NB4 (cell line): ENCODE data around the gene ECE1.
"Not testable (repeated sequence)": the region's sequence is repeated elsewhere in the genome, so short reads cannot be mapped to it uniquely, and the experiment has no call there.

Experiments
- DNase-seq: peaks from one replicate; pipeline ENCODE4 v3.0.0; 2010; ENCODE audit warnings: low read depth
- H3K4me3 ChIP-seq: one replicate; pipeline ENCODE4 v1.5.1; 2011; ENCODE audit warnings: mild to moderate bottlenecking, low read depth, low read length, moderate library complexity
- CTCF ChIP-seq: IDR thresholded peaks from one replicate; pipeline ENCODE4 v1.5.1; 2012; ENCODE audit warnings: low read depth, low read length
- MAX ChIP-seq: IDR thresholded peaks from 2 replicates; pipeline ENCODE4 v1.6.1; 2011; ENCODE audit warnings: low read depth, low read length
- MYC ChIP-seq: IDR thresholded peaks from 2 replicates; pipeline ENCODE4 v1.6.1; 2011; ENCODE audit warnings: low read depth, low read length
- POLR2A ChIP-seq: IDR thresholded peaks from 2 replicates; pipeline ENCODE4 v1.6.1; 2011; ENCODE audit warnings: mild to moderate bottlenecking; ENCODE audit not compliant: insufficient read length; ENCODE audit errors: extremely low read depth

The ECE1 gene

DNA sequence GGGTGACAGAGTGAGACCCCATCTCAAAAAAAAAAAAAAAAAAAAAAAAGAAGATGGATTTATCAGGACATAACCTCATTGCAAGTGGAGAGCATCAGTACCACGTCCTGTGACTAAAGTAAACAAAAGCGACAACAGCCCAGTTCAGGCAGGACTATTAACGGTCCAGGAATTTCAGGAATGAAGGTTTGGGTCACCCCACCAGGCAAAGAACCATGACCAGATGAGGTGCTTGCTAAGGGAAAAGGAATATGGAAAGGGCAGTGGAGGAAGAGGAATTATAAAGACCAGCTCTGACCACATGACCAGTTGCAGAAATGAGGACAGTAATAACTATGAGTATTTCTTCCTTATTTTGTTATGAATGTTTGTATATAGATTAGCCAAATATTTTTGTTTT lies 78.1 kb downstream of the ECE1 start:
- H3K4me3 ChIP-seq, result no peak overlapping the region
- TF ChIP-seq CTCF, result no peak
- no peak for TF ChIP-seq MAX
- no peak for TF ChIP-seq MYC
- no peak for TF ChIP-seq POLR2A
- no peak for DNase-seq

DNA sequence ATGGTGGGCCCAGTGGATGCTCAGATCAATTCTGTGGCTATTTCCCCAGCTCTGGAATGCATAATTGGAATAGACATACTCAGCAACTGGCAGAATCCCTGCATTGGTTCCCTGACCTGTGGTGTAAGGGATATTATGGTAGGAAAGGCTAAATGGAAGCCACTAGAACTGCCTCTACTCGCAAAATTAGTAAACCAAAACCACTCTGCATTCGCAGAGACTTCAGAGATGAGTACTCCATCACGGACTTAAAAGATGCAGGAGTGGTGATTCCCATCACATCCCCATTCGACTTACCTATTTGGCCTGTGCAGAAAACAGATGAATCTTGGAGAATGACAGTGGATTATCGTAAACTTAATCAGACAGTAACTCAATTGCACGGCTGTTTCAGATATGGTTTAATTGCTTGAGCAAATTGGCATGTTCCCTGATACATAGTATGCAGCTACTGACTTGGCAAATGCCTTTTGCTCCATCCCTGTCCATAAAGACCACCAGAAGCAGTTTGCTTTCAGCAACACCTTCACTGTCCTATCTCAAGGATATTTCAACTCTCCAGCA lies 82.0 kb downstream of the ECE1 start:
- DNase-seq, H3K4me3 ChIP-seq: not testable (repeated sequence)

DNA sequence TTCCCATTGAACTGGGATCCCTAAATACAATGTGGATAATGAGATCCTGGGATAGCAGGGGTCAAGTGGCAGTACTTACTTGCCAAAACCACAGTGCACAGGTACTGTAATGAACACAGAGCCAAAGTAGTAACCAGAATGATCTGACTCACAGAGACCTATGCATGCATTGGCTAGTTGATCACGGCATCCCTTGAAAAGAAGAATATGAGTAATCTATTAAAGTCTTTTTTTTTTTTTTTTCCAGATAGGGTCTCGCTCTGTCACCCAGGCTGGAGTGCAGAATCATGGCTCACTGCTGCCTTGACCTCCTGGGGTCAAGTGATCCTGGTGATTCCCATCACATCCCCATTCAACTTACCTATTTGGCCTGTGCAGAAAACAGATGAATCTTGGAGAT lies 84.1 kb downstream of the ECE1 start:
- H3K4me3 ChIP-seq, result no peak overlapping the region
- no peak for DNase-seq
- TF ChIP-seq MYC (no peak), MAX (no peak), CTCF (no peak), POLR2A (no peak)

GRCh38 chr1:21205416-21205815 lies 84.8 kb downstream of the ECE1 start:
- TF ChIP-seq MAX, result no peak
- TF ChIP-seq CTCF, result no peak
- TF ChIP-seq POLR2A, result no peak
- TF ChIP-seq MYC, result no peak
- DNase-seq, result no peak
- H3K4me3 ChIP-seq, result no peak overlapping the region

GRCh38 chr1:21201650-21202049 lies 88.6 kb downstream of the ECE1 start:
- TF ChIP-seq MAX (no peak), POLR2A (no peak), CTCF (no peak), MYC (no peak)
- H3K4me3 ChIP-seq, result no peak overlapping the region
- no peak for DNase-seq

- not testable (repeated sequence) for DNase-seq, H3K4me3 ChIP-seq
Measured at GRCh38 chr1:21201238-21201637, 89.0 kb downstream of the ECE1 start.

DNA sequence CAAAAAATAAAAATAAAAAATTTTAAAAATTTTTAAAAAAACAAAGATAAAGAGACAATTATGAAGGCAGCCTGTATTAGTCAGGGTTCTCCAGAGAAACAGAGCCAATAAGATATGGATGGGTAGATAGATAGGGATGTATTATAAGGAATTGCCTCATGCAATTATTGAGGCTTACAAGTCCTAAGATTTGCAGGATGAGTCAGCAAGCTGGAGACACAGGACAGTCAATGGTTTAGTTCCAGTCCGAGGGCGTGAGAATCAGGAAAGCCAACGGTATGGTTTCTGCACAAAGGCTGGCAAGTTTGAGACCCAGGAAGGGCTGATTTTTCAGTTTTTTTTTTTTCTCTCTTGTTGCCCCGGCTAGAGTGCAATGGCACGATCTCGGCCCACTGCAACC lies 89.5 kb downstream of the ECE1 start:
- no peak for DNase-seq
- no peak overlapping the region for H3K4me3 ChIP-seq
- TF ChIP-seq POLR2A, result no peak
- no peak for TF ChIP-seq CTCF
- no peak for TF ChIP-seq MAX
- TF ChIP-seq MYC, result no peak
